H9 (cell line): Measurements from ENCODE around the gene DCAF11. TPM values are rescaled to one million over a fixed set of nuclear protein-coding genes. Genes with fewer than 3 reads are reported as not detected.

Experiments
- DNase-seq: peaks from one replicate; pipeline ENCODE4 v3.0.0-alpha.2; 2017
- H2AFZ ChIP-seq: one replicate; pipeline ENCODE4 v1.6.1; 2013; ENCODE audit warnings: mild to moderate bottlenecking, low read length, control low read depth, moderate library complexity
- H2AK5ac ChIP-seq: 2 replicates; pipeline ENCODE4 v1.6.1; 2013; ENCODE audit warnings: low read length, control low read depth, mixed read lengths; ENCODE audit not compliant: insufficient read length
- H2BK120ac ChIP-seq: one replicate; pipeline ENCODE4 v1.6.1; 2013; ENCODE audit warnings: low read depth, mild to moderate bottlenecking, low read length, control low read depth, inconsistent platforms; ENCODE audit not compliant: poor library complexity, severe bottlenecking
- H2BK12ac ChIP-seq: 2 replicates; pipeline ENCODE4 v1.6.1; 2013; ENCODE audit warnings: low read length, control low read depth, mixed read lengths, low read depth; ENCODE audit not compliant: insufficient read length
- H2BK15ac ChIP-seq: 2 replicates; pipeline ENCODE4 v1.6.1; 2013; ENCODE audit warnings: low read depth, low read length, control low read depth
- H2BK20ac ChIP-seq: one replicate; pipeline ENCODE4 v1.6.1; 2013; ENCODE audit warnings: low read depth, mild to moderate bottlenecking, low read length, control low read depth, inconsistent platforms; ENCODE audit not compliant: poor library complexity, severe bottlenecking
- H2BK5ac ChIP-seq: 2 replicates; pipeline ENCODE4 v1.6.1; 2013; ENCODE audit warnings: low read length, control low read depth, mixed read lengths; ENCODE audit not compliant: insufficient read length
- H3K14ac ChIP-seq: 2 replicates; pipeline ENCODE4 v1.6.1; 2013; ENCODE audit warnings: low read length, control low read depth; ENCODE audit not compliant: insufficient read depth
- H3K18ac ChIP-seq: 2 replicates; pipeline ENCODE4 v1.6.1; 2013; ENCODE audit warnings: low read depth, mild to moderate bottlenecking, mixed read lengths, low read length, control low read depth; ENCODE audit not compliant: insufficient read length
- H3K23ac ChIP-seq: 2 replicates; pipeline ENCODE4 v1.6.1; 2013; ENCODE audit warnings: low read length, control low read depth, mixed read lengths, low read depth; ENCODE audit not compliant: insufficient read length
- H3K23me2 ChIP-seq: 2 replicates; pipeline ENCODE4 v1.6.1; 2013; ENCODE audit warnings: low read depth, mild to moderate bottlenecking, mixed read lengths, low read length, control low read depth; ENCODE audit not compliant: insufficient read length, poor library complexity, severe bottlenecking
- H3K27ac ChIP-seq: 2 replicates; pipeline ENCODE4 v1.5.1; 2013; ENCODE audit warnings: low read length, control low read depth, mixed read lengths, low read depth; ENCODE audit not compliant: insufficient read length
- H3K27me3 ChIP-seq: 2 replicates; pipeline ENCODE4 v1.6.1; 2013; ENCODE audit warnings: low read length, control low read depth, inconsistent platforms; ENCODE audit not compliant: insufficient read depth
- H3K4ac ChIP-seq: 2 replicates; pipeline ENCODE4 v1.6.1; 2013; ENCODE audit warnings: low read depth, mild to moderate bottlenecking, control low read depth, inconsistent platforms, low read length, moderate library complexity
- H3K4me1 ChIP-seq: 2 replicates; pipeline ENCODE4 v1.6.1; 2013; ENCODE audit warnings: low read length, control low read depth, inconsistent platforms; ENCODE audit not compliant: insufficient read depth
- H3K4me2 ChIP-seq: 2 replicates; pipeline ENCODE4 v1.6.1; 2013; ENCODE audit warnings: low read length, control low read depth, mixed read lengths; ENCODE audit not compliant: insufficient read length, insufficient read depth
- H3K56ac ChIP-seq: 2 replicates; pipeline ENCODE4 v1.6.1; 2013; ENCODE audit warnings: low read depth, mild to moderate bottlenecking, mixed read lengths, low read length, control low read depth; ENCODE audit not compliant: insufficient read length
- H3K79me1 ChIP-seq: 2 replicates; pipeline ENCODE4 v1.6.1; 2013; ENCODE audit warnings: low read depth, mild to moderate bottlenecking, moderate library complexity, low read length, control low read depth, inconsistent platforms; ENCODE audit not compliant: insufficient read depth, poor library complexity, severe bottlenecking
- H3K79me2 ChIP-seq: 2 replicates; pipeline ENCODE4 v1.6.1; 2013; ENCODE audit warnings: low read length, control low read depth, inconsistent platforms; ENCODE audit not compliant: insufficient read depth
- H3K9ac ChIP-seq: 2 replicates; pipeline ENCODE4 v1.6.1; 2013; ENCODE audit warnings: low read length, control low read depth, mixed read lengths; ENCODE audit not compliant: insufficient read length; ENCODE audit errors: extremely low read depth
- H3K9me3 ChIP-seq: one replicate; pipeline ENCODE4 v1.6.1; 2013; ENCODE audit warnings: low read depth, low read length, inconsistent platforms; ENCODE audit not compliant: control insufficient read depth
- H3T11ph ChIP-seq: one replicate; pipeline ENCODE4 v1.6.1; 2013; ENCODE audit warnings: mild to moderate bottlenecking, low read length, control low read depth, inconsistent platforms
- H4K20me1 ChIP-seq: one replicate; pipeline ENCODE4 v1.6.1; 2013; ENCODE audit not compliant: control insufficient read depth, insufficient read length, insufficient read depth
- H4K5ac ChIP-seq: 2 replicates; pipeline ENCODE4 v1.6.1; 2013; ENCODE audit warnings: low read depth, mild to moderate bottlenecking, mixed read lengths, low read length, control low read depth; ENCODE audit not compliant: insufficient read length
- H4K8ac ChIP-seq: replicated peaks from 2 replicates; pipeline ENCODE4 v1.6.1; 2013; ENCODE audit warnings: low read length, control low read depth, mixed read lengths, low read depth; ENCODE audit not compliant: insufficient read length
- H4K91ac ChIP-seq: 2 replicates; pipeline ENCODE4 v1.6.1; 2013; ENCODE audit warnings: low read depth, mild to moderate bottlenecking, moderate library complexity, mixed read lengths, low read length, control low read depth; ENCODE audit not compliant: insufficient read length
- H3K27ac Mint-ChIP-seq, 3 experiments: 2 replicates in 2 of 3; 3 replicates in 1 of 3; pipeline ENCODE4 v1.8.0; 2020 to 2021; ENCODE audit warnings: mixed read lengths in 3 of 3, mild to moderate bottlenecking in 1 of 3, moderate library complexity in 1 of 3
- H3K27me3 Mint-ChIP-seq: 2 replicates; pipeline ENCODE4 v1.8.0; 2021; ENCODE audit warnings: low read depth, mild to moderate bottlenecking, moderate library complexity, mixed read lengths
- H3K36me3 Mint-ChIP-seq, 3 experiments: 2 replicates in 2 of 3; 3 replicates in 1 of 3; pipeline ENCODE4 v1.8.0; 2020 to 2021; ENCODE audit warnings: low read depth in 3 of 3, mixed read lengths in 3 of 3; ENCODE audit not compliant: insufficient read depth in 1 of 3
- H3K4me1 Mint-ChIP-seq, 2 experiments: 2 replicates each; pipeline ENCODE4 v1.8.0; 2020; ENCODE audit warnings: mixed read lengths in 2 of 2
- H3K4me3 Mint-ChIP-seq, 2 experiments: 2 replicates in 1 of 2; 3 replicates in 1 of 2; pipeline ENCODE4 v1.8.0; 2020 to 2021; ENCODE audit warnings: mild to moderate bottlenecking in 2 of 2, mixed read lengths in 2 of 2, moderate library complexity in 1 of 2
- H3K9me3 Mint-ChIP-seq, 2 experiments: 2 replicates in 1 of 2; 3 replicates in 1 of 2; pipeline ENCODE4 v1.8.0; 2020; ENCODE audit warnings: mild to moderate bottlenecking in 2 of 2, mixed read lengths in 2 of 2, moderate library complexity in 1 of 2
- CTCF ChIP-seq: fragments of 200-600 bp; sonication (generic); conservative IDR thresholded peaks from 3 replicates; pipeline ENCODE4 v1.8.0; 2021; ENCODE audit warnings: antibody characterized with exemption, mild to moderate bottlenecking
- WGBS: extraction: QIAGEN DNeasy Blood & Tissue Kit; methylation state at CpG from one replicate; pipeline ENCODE4 v1.1.7; 2013; ENCODE audit warnings: missing lambda C conversion rate, low lambda C conversion rate, mixed read lengths; ENCODE audit not compliant: insufficient read length; ENCODE audit errors: extremely low coverage; 5-methylcytosine and 5-hydroxymethylcytosine counted together
- total RNA-seq: library from RNA; stranded (reverse); gene quantifications from 2 replicates; pipeline ENCODE4 v1.2.1, GENCODE V29; 2021

The DCAF11 gene
- total RNA-seq, 1 experiment from 2014 or later = 73.4 TPM

- Histone ChIP-seq H2BK5ac (no peak overlapping the region), H2BK12ac (no peak overlapping the region), H3K27ac (no peak overlapping the region), H3K4ac (no peak overlapping the region), H3K14ac (no peak overlapping the region), H3K18ac (no peak overlapping the region), H4K91ac (no peak overlapping the region), H4K20me1 (no peaks in the 10 kb centered on the region), H2BK120ac (no peak overlapping the region), H3K27me3 (no peaks in the 10 kb centered on the region), H4K5ac (no peak overlapping the region), H4K8ac (no peak overlapping the region), H2AFZ (no peak overlapping the region), H2BK15ac (no peak overlapping the region), H3K79me1 (no peaks in the 10 kb centered on the region), H3K4me1 (no peaks in the 10 kb centered on the region), H3K79me2 (no peaks in the 10 kb centered on the region), H3K23ac (no peak overlapping the region), H3K23me2 (peaks cover 6% of the 10 kb centered on the region), H3K4me2 (no peak overlapping the region), H3K9ac (no peak overlapping the region), H3T11ph (no peak overlapping the region), H2BK20ac (no peak overlapping the region), H3K9me3 (no peaks in the 10 kb centered on the region), H3K56ac (no peak overlapping the region), H2AK5ac (no peak overlapping the region)
- DNase-seq = no peak
- no peaks in the 10 kb centered on the region; a peak in 1 of 7 replicates for H3K36me3 Mint-ChIP-seq
- no peak for TF ChIP-seq CTCF
- H3K4me3 Mint-ChIP-seq = no peak overlapping the region
- no CpG with 5 or more reads among the region's 15 CpGs for WGBS
- H3K27me3 Mint-ChIP-seq = no peaks in the 10 kb centered on the region
- H3K4me1 Mint-ChIP-seq = peaks cover 8 to 10% of the 10 kb centered on the region in 2 experiments
- 0 out of 5 replicates have a peak, but pooled peaks cover 0 to 2% of the 10 kb centered on the region in 2 experiments for H3K9me3 Mint-ChIP-seq
- peak overlapping the region in 1 of 3 experiments; percentile 50; a peak in 2 of 7 replicates for H3K27ac Mint-ChIP-seq
These were observed 17.0 kb downstream of the DCAF11 start for GRCh38 chr14:24131549-24131966.
